ENCODE data around the gene TFG.

TFG gene

DNA sequence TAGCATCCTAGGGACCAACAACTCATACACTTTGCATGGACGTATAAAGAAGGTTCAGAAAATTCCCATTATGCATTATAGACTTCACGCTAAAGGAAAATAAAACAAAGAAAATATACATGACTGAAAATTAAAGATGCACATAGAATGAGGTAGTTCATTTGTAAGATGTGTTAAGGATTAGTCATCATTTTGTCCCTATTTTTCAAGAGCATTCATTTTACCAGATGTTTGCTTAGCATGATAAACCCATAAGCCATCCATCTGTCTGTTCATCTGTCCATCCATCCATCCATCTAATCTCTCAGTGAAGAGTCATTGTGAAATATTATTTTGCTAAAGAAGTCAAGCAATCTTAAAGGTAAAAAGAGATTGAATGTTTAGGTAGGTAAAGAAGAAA lies 80.3 kb downstream of the TFG start:
- DNase-seq (ENCODE audit: low read depth in 2 of 2, low spot score in 1 of 2): no peak

DNA sequence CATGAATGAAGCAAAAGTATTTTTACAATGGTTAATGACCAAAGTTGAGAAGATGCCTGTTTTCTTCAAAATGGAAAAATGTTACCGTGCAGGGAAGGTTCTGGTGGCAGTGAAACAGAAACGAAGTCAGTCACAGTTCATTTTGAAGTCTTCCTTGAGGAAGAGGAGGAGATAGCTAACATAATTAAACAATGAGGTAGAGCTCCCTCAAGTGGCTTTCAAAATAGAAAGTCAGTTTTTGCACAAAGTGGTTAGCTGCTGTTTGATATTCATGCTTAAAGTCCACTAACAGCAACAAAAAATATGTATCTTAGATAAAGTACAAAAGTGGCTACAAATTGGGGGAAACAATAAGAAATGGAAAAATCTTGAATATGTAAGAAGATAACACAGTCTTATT lies 87.3 kb downstream of the TFG start:
- DNase-seq (ENCODE audit: low read depth in 2 of 2, low spot score in 1 of 2): no peak

DNA sequence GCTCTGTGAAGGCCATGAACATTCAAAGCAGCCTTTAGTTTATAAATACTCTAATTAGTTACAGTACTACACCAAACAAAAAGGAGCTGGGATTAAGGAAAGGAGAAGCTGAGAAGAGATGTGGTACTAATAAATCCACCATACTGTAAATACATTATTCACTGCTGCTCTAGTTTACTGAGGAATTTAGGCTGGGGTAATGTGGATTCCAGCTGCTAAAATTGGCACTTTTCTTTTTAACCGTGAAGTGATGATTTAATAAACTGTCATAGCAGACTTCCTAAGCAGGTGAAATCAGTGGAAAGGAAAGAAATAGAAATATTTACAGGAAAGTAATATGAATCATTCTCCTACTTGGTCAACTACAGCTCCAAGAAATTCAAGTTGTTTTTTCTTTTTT lies 88.7 kb downstream of the TFG start:
- DNase-seq (ENCODE audit: low read depth in 2 of 2, low spot score in 1 of 2): no peak

All from stimulated activated CD8-positive, alpha-beta memory T cell treated with anti-CD3 and anti-CD28 coated beads, Interleukin-4, amount 100 ng/mL, for 1 hour (primary cell).